Sigmoid colon (tissue), 3 donors: ENCODE measurements around the gene DPM2.

Source experiments
- CTCF ChIP-seq, 4 experiments: fragments of 450-650 bp in 3 of 4; fragments of 200-600 bp in 1 of 4; IDR thresholded peaks; one replicate each; pipeline ENCODE4 v1.5.1; 2016 to 2019; ENCODE audit warnings: antibody characterized with exemption in 4 of 4, mild to moderate bottlenecking in 3 of 4, moderate library complexity in 2 of 4
- POLR2A ChIP-seq, 2 donors: fragments of 450-650 bp; IDR thresholded peaks; one replicate each; pipeline ENCODE4 v1.6.1; 2016; ENCODE audit warnings: antibody characterized with exemption in 2 of 2, mild to moderate bottlenecking in 2 of 2, moderate library complexity in 2 of 2

DNA sequence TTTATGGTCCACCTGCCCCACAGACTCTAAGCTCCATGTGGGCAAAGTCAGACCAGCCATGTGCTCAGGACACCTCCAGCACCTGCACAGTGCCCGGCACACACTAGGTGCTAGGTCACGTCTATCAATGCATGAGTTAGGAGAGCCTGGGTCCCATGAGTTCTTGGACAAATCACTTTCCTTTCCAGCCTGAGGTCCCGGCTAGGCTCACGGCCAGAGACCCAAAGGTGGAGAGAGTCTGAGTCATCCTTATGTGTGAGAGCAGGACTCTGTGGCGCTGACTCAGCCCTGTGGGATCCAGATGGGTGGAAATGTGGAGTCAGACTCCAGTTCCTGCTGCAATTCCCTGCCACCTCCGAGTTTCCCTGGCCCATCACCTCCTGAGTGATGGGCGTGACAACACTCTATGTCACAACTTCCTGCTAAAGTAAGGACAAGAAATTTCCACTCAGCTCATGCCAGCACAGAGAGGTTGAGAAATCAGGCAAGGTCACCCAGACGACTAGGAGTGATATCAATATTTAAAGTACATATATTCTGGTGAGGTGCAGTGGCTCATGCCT is 18.3 kb downstream of the DPM2 start:
- TF ChIP-seq CTCF (IDR thresholded peaks at IDR 0.05): no peak
- TF ChIP-seq POLR2A (IDR thresholded peaks at IDR 0.05): no peak
